B cell (primary cell): Measurements from ENCODE around the gene PRPF39. TPM values are rescaled to one million over a fixed set of nuclear protein-coding genes. Genes with fewer than 3 reads are reported as not detected.
A peak's percentile ranks its signal among the peaks of the same experiment; 100 is the strongest.

Experiments
- ATAC-seq: fragments of 200-7000 bp; cut with Tn5 transposase; one replicate; pipeline ENCODE4 v1.10.0; 2021; ENCODE audit warnings: low read depth, mild to moderate bottlenecking, moderate number of reproducible peaks, moderate library complexity
- CTCF ChIA-PET: fragments of 350-600 bp; sonication (Branson Sonifier 250); formaldehyde crosslinking; loops from one replicate; lab custom pipeline; 2021; ENCODE audit warnings: antibody characterized with exemption, inconsistent platforms; lab: Charles Lee
- POLR2A ChIA-PET: fragments of 350-600 bp; sonication (Branson Sonifier 250); formaldehyde crosslinking; loops from one replicate; lab custom pipeline; 2021; ENCODE audit warnings: antibody characterized with exemption; lab: Charles Lee
- DNase-seq: peaks from one replicate; pipeline ENCODE4 v3.0.0; 2013
- H2AFZ ChIP-seq: 2 replicates; pipeline ENCODE4 v1.6.1; 2012; ENCODE audit warnings: mild to moderate bottlenecking, low read depth, low read length; ENCODE audit not compliant: insufficient read depth, poor library complexity, severe bottlenecking
- H3K27ac ChIP-seq, 2 donors: 1 replicate in 1 of 2; 2 replicates in 1 of 2; pipeline ENCODE4 v1.5.1; 2012 to 2013; ENCODE audit warnings: low read length in 2 of 2, mild to moderate bottlenecking in 2 of 2, moderate library complexity in 1 of 2
- H3K27me3 ChIP-seq, 4 experiments: fragments of 200-600 bp in 1 of 4; sonication (generic) in 1 of 4; replicated peaks in 1 of 4; 1 replicate in 2 of 4; 2 replicates in 2 of 4; pipeline versions ENCODE4 v1.6.1 to v1.7.0; 2013 to 2016; ENCODE audit warnings: low read length in 3 of 4, mild to moderate bottlenecking in 2 of 4, mixed read lengths in 1 of 4, moderate library complexity in 1 of 4; ENCODE audit not compliant: insufficient read depth in 4 of 4, control insufficient read depth in 3 of 4; ENCODE audit errors: control extremely low read depth in 1 of 4
- H3K36me3 ChIP-seq, 2 experiments: replicated peaks in 1 of 2; 1 replicate in 1 of 2; 2 replicates in 1 of 2; pipeline versions ENCODE4 v1.6.1 to v1.7.1; 2013; ENCODE audit warnings: low read length in 1 of 2; ENCODE audit not compliant: insufficient read depth in 2 of 2, control insufficient read depth in 1 of 2; ENCODE audit errors: control extremely low read depth in 1 of 2, extremely low read depth in 1 of 2
- H3K4me1 ChIP-seq, 2 donors: fragments of 200-600 bp in 1 of 2; sonication (generic) in 1 of 2; 1 replicate in 1 of 2; 2 replicates in 1 of 2; pipeline versions ENCODE4 v1.5.1 to v1.6.1; 2013 to 2017; ENCODE audit warnings: low read length in 2 of 2; ENCODE audit not compliant: control insufficient read depth in 2 of 2, insufficient read depth in 2 of 2
- H3K4me2 ChIP-seq: replicated peaks from 2 replicates; pipeline ENCODE3; 2012; ENCODE audit warnings: mild to moderate bottlenecking, low read depth, low read length; ENCODE audit not compliant: poor library complexity, severe bottlenecking
- H3K4me3 ChIP-seq, 5 experiments: fragments of 200-600 bp in 1 of 5; sonication (generic) in 1 of 5; 1 replicate in 3 of 5; 2 replicates in 2 of 5; pipeline versions ENCODE4 v1.5.1 to v1.7.0; 2011 to 2016; ENCODE audit warnings: low read length in 4 of 5, mild to moderate bottlenecking in 4 of 5, low read depth in 2 of 5, control low read depth in 1 of 5, moderate library complexity in 1 of 5; ENCODE audit not compliant: insufficient read depth in 1 of 5; ENCODE audit errors: control extremely low read depth in 1 of 5, extremely low read depth in 1 of 5
- H3K79me2 ChIP-seq: fragments of 200-600 bp; sonication (generic); one replicate; pipeline ENCODE4 v1.6.0; 2016; ENCODE audit warnings: low read length; ENCODE audit not compliant: control insufficient read depth, insufficient read depth
- H3K9ac ChIP-seq: fragments of 200-600 bp; sonication (generic); 2 replicates; pipeline ENCODE4 v1.6.1; 2017; ENCODE audit warnings: mild to moderate bottlenecking, low read length, moderate library complexity
- H3K9me3 ChIP-seq, 3 donors: one replicate each; pipeline versions ENCODE4 v1.6.1 to v1.7.1; 2013; ENCODE audit warnings: low read length in 2 of 3; ENCODE audit not compliant: control insufficient read depth in 2 of 3, insufficient read depth in 1 of 3; ENCODE audit errors: control extremely low read depth in 1 of 3
- H4K20me1 ChIP-seq: 2 replicates; pipeline ENCODE4 v1.6.0; 2012; ENCODE audit warnings: mild to moderate bottlenecking, low read length; ENCODE audit not compliant: insufficient read depth, control insufficient read depth, poor library complexity, severe bottlenecking
- H3K27ac Mint-ChIP-seq: one replicate; pipeline ENCODE4 v1.8.0; 2021; ENCODE audit warnings: mixed read lengths
- H3K27me3 Mint-ChIP-seq: one replicate; pipeline ENCODE4 v1.8.0; 2021; ENCODE audit warnings: mixed read lengths
- H3K4me1 Mint-ChIP-seq: one replicate; pipeline ENCODE4 v1.8.0; 2021; ENCODE audit warnings: mixed read lengths
- H3K4me3 Mint-ChIP-seq: one replicate; pipeline ENCODE4 v1.8.0; 2021; ENCODE audit warnings: mixed read lengths
- H3K9me3 Mint-ChIP-seq: one replicate; pipeline ENCODE4 v1.8.0; 2022; ENCODE audit warnings: mixed read lengths; ENCODE audit not compliant: insufficient read depth
- CTCF ChIP-seq: fragments of 200-600 bp; IDR thresholded peaks from one replicate; pipeline ENCODE4 v1.8.0; 2022; ENCODE audit warnings: antibody characterized with exemption, mild to moderate bottlenecking
- EZH2 ChIP-seq: IDR thresholded peaks from 2 replicates; pipeline ENCODE4 v1.6.1; 2012; ENCODE audit warnings: borderline replicate concordance, low read depth, mild to moderate bottlenecking, moderate library complexity, low read length; ENCODE audit not compliant: insufficient read depth, poor library complexity, severe bottlenecking
- WGBS: methylation state at CpG from one replicate; pipeline ENCODE4 v1.1.5; 2013; ENCODE audit warnings: missing lambda C conversion rate; ENCODE audit not compliant: insufficient coverage; 5-methylcytosine and 5-hydroxymethylcytosine counted together
- intact Hi-C: fragments of 100-400 bp; cut with micrococcal nuclease; formaldehyde crosslinking; loops from one replicate; pipeline ENCODE4 v1.10.0; 2022
- polyA minus RNA-seq: library from RNA; depleted of rRNA, polyadenylated mRNA; stranded (reverse); fragments of >200 nt; gene quantifications from 2 replicates; pipeline ENCODE4 v1.2.3, GENCODE V29; 2012
- polyA plus RNA-seq: library from polyadenylated mRNA; depleted of rRNA; stranded (reverse); fragments of >200 nt; gene quantifications from 2 replicates; pipeline ENCODE4 v1.2.3, GENCODE V29; 2012
- total RNA-seq, 2 donors: library from RNA; stranded (reverse); fragments of 120-200 nt in 1 of 2; gene quantifications; 1 replicate in 1 of 2; 2 replicates in 1 of 2; pipeline versions ENCODE4 v1.2.3 to v1.2.4, GENCODE V29; 2013 to 2022

PRPF39 gene, protein sequence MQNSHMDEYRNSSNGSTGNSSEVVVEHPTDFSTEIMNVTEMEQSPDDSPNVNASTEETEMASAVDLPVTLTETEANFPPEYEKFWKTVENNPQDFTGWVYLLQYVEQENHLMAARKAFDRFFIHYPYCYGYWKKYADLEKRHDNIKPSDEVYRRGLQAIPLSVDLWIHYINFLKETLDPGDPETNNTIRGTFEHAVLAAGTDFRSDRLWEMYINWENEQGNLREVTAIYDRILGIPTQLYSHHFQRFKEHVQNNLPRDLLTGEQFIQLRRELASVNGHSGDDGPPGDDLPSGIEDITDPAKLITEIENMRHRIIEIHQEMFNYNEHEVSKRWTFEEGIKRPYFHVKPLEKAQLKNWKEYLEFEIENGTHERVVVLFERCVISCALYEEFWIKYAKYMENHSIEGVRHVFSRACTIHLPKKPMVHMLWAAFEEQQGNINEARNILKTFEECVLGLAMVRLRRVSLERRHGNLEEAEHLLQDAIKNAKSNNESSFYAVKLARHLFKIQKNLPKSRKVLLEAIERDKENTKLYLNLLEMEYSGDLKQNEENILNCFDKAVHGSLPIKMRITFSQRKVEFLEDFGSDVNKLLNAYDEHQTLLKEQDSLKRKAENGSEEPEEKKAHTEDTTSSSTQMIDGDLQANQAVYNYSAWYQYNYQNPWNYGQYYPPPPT
- total RNA-seq (67.5 and 72.7 TPM in 2 replicates), polyA plus RNA-seq (64.8 and 98.9 TPM in 2 replicates), polyA minus RNA-seq (27.5 and 55.8 TPM in 2 replicates)
- 57.6 TPM for total RNA-seq (2013)

DNA sequence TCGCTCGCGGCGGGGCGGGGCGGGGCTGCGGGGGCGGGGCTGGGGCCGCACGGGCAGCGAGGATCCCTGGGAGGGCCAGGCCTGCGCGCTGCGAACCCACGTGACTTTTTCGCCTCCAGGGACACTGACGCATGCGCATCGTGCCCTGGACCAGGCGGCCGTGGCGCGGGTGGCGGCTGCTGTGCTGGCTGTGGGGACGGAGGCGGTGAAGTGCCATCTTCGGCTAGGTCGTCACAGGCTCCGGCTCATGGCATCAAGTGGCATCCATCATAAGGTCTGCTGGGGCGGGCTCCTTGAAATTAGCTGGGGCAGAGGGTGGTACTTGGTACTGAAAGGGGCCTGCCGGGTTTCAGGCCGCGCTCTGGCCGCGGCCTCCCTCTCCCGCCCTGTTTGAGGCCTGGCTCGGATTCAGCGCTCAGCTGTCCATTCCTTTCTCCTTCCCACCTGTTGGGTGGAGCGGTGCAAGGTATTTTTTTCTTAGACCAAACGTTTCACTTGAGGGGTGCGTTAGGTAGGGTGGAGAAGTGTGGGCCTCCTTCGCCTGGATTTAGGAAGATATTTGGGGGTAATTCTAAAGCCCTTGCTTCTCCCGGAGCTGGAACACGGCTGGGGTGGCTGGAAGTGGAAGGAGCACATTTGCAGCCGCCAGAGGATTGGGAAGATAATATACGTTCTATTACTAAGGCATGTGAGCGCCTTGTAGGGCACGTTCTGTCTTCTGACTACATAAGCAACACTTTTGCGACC, at the start of gene PRPF39:
Gene PRPF39 (plus strand): TSS at position 141 of the 747 bp plus-strand sequence. CDS start 11,124 bp downstream, outside the sequence.
- H3K27ac Mint-ChIP-seq: peak within 1 kb of the TSS; percentile 96
- under 1% methylated on average over 36 of the region's 49 CpGs for WGBS
- no peak for TF ChIP-seq EZH2
- no peak for TF ChIP-seq CTCF
- H2AFZ ChIP-seq: peak within 1 kb of the TSS; percentile 88
- peak; percentile 93 for ATAC-seq
- CTCF ChIA-PET: no interaction called here
- H3K36me3 ChIP-seq: no peaks in the 10 kb centered on the region
- H3K9me3 ChIP-seq: no peaks in the 10 kb centered on the region
- H3K4me1 Mint-ChIP-seq: peaks cover 49% of the 10 kb centered on the region
- DNase-seq: peak; percentile 97
- H3K4me3 ChIP-seq: peak within 1 kb of the TSS; percentile 64 to 95 (median 91)
- H3K4me2 ChIP-seq: peak within 1 kb of the TSS; percentile 82
- peak within 1 kb of the TSS; percentile 77 for H3K9ac ChIP-seq
- H4K20me1 ChIP-seq: peaks cover 21% of the 10 kb centered on the region
- no peaks in the 10 kb centered on the region for H3K9me3 Mint-ChIP-seq
- H3K27ac ChIP-seq: peak within 1 kb of the TSS; percentile 74 to 96
- no peaks in the 10 kb centered on the region for H3K27me3 ChIP-seq
- peak within 1 kb of the TSS; percentile 96 for H3K4me3 Mint-ChIP-seq
- H3K79me2 ChIP-seq: peaks cover 52% of the 10 kb centered on the region
- H3K4me1 ChIP-seq: peaks cover 21 to 36% of the 10 kb centered on the region in 2 donors
- POLR2A ChIA-PET: interaction anchor here (2.1 kb wide), 1 partner anchor 122 kb away, joined by 13 read pairs; the partner anchor contains the start of genes KLHL28 and TOGARAM1
- H3K27me3 Mint-ChIP-seq: no peaks in the 10 kb centered on the region
- intact Hi-C loops: loop anchor here (1.0 kb wide), 5 partner anchors 8 to 187 kb away; partner anchors contain the start of genes FKBP3, KLHL28 and MIS18BP1
